H1 (cell line): ENCODE data around the gene ZNF493. TPM values are rescaled to one million over a fixed set of nuclear protein-coding genes. Genes with fewer than 3 reads are reported as not detected.

Source experiments
- CTCF ChIA-PET: fragments of 300-600 bp; sonication (Branson Sonifier 250); formaldehyde crosslinking; loops from one replicate; lab custom pipeline; 2021; ENCODE audit not compliant: partially characterized antibody; lab: Charles Lee
- POLR2A ChIA-PET: fragments of 300-600 bp; sonication (Branson Sonifier 250); formaldehyde crosslinking; loops from one replicate; lab custom pipeline; 2021; ENCODE audit warnings: inconsistent platforms; ENCODE audit not compliant: partially characterized antibody; lab: Charles Lee
- DNase-seq, 2 experiments: peaks; one replicate each; pipeline versions ENCODE4 v3.0.0 to v3.0.0-alpha.2; 2010 to 2022; ENCODE audit warnings: low spot score in 2 of 2, low read depth in 1 of 2, mixed read lengths in 1 of 2
- FAIRE-seq: peaks from 2 replicates; lab custom pipeline; 2011; peaks lifted over from hg19 to GRCh38; lab: Jason Lieb, UNC
- H2AFZ ChIP-seq: 2 replicates; pipeline ENCODE4 v1.8.1; 2012; ENCODE audit warnings: low read length, inconsistent platforms
- H2AK5ac ChIP-seq: 2 replicates; pipeline ENCODE4 v1.6.1; 2013; ENCODE audit warnings: low read depth, low read length
- H2BK120ac ChIP-seq: replicated peaks from 2 replicates; pipeline ENCODE3; 2013; ENCODE audit warnings: low read depth, low read length, inconsistent platforms
- H2BK12ac ChIP-seq: 2 replicates; pipeline ENCODE4 v1.6.1; 2013; ENCODE audit warnings: low read depth, low read length
- H2BK15ac ChIP-seq: 2 replicates; pipeline ENCODE4 v1.6.1; 2013; ENCODE audit warnings: low read length
- H2BK20ac ChIP-seq: 2 replicates; pipeline ENCODE4 v1.6.1; 2013; ENCODE audit warnings: low read length
- H2BK5ac ChIP-seq: 2 replicates; pipeline ENCODE4 v1.6.1; 2013; ENCODE audit warnings: low read depth, low read length
- H3K14ac ChIP-seq: 2 replicates; pipeline ENCODE4 v1.6.1; 2013; ENCODE audit warnings: inconsistent platforms; ENCODE audit not compliant: insufficient read length
- H3K18ac ChIP-seq: 2 replicates; pipeline ENCODE4 v1.6.1; 2013; ENCODE audit warnings: low read length; ENCODE audit errors: extremely low read depth
- H3K23ac ChIP-seq: 2 replicates; pipeline ENCODE4 v1.6.1; 2013; ENCODE audit warnings: inconsistent platforms; ENCODE audit not compliant: insufficient read length
- H3K23me2 ChIP-seq: 2 replicates; pipeline ENCODE4 v1.6.1; 2013; ENCODE audit warnings: low read depth, low read length
- H3K27ac ChIP-seq: 2 replicates; pipeline ENCODE4 v1.6.1; 2011; ENCODE audit warnings: low read depth, low read length, inconsistent platforms
- H3K27me3 ChIP-seq, 4 experiments: replicated peaks in 1 of 4; 1 replicate in 1 of 4; 2 replicates in 3 of 4; pipeline versions ENCODE4 v1.6.1 to v1.8.1; 2011 to 2013; ENCODE audit warnings: low read length in 3 of 4, mild to moderate bottlenecking in 3 of 4, inconsistent platforms in 2 of 4, mixed read lengths in 2 of 4, moderate library complexity in 1 of 4; ENCODE audit not compliant: control insufficient read depth in 3 of 4, insufficient read depth in 3 of 4; ENCODE audit errors: extremely low read depth in 1 of 4
- H3K36me3 ChIP-seq, 4 experiments: 2 replicates each; pipeline versions ENCODE4 v1.6.1 to v1.8.1; 2011 to 2013; ENCODE audit warnings: mild to moderate bottlenecking in 4 of 4, low read length in 3 of 4, moderate library complexity in 2 of 4, control low read depth in 1 of 4, inconsistent platforms in 1 of 4; ENCODE audit not compliant: insufficient read depth in 4 of 4, control insufficient read depth in 2 of 4
- H3K4ac ChIP-seq: replicated peaks from 2 replicates; pipeline ENCODE3; 2013; ENCODE audit warnings: low read length, low read depth, mixed read lengths, inconsistent platforms; ENCODE audit not compliant: insufficient read length
- H3K4me1 ChIP-seq, 4 experiments: replicated peaks in 1 of 4; 1 replicate in 1 of 4; 2 replicates in 3 of 4; pipeline versions ENCODE4 v1.6.1 to v1.8.1; 2011 to 2013; ENCODE audit warnings: low read length in 3 of 4, inconsistent platforms in 2 of 4, mixed read lengths in 1 of 4; ENCODE audit not compliant: insufficient read depth in 4 of 4, control insufficient read depth in 3 of 4
- H3K4me2 ChIP-seq, 2 experiments: 2 replicates each; pipeline versions ENCODE4 v1.6.1 to v1.8.1; 2011 to 2013; ENCODE audit warnings: low read depth in 2 of 2, low read length in 2 of 2, control low read depth in 1 of 2, inconsistent platforms in 1 of 2, mild to moderate bottlenecking in 1 of 2; ENCODE audit not compliant: insufficient read depth in 1 of 2
- H3K4me3 ChIP-seq, 4 experiments: fragments of 200-600, 300-600 bp in 1 of 4; sonication (generic), shearing (Covaris generic), sonication (Bioruptor Twin) in 1 of 4; 2 replicates each; pipeline versions ENCODE4 v1.5.1 to v1.8.1; 2011 to 2016; ENCODE audit warnings: low read length in 4 of 4, low read depth in 3 of 4, control low read depth in 2 of 4, inconsistent platforms in 2 of 4, mild to moderate bottlenecking in 2 of 4, mixed read lengths in 1 of 4, moderate library complexity in 1 of 4; ENCODE audit not compliant: insufficient read depth in 2 of 4; ENCODE audit errors: extremely low read depth in 1 of 4
- H3K56ac ChIP-seq: replicated peaks from 2 replicates; pipeline ENCODE3; 2013; ENCODE audit warnings: low read depth, mild to moderate bottlenecking, mixed read lengths, low read length, inconsistent platforms; ENCODE audit not compliant: insufficient read length
- H3K79me1 ChIP-seq: 2 replicates; pipeline ENCODE4 v1.6.1; 2013; ENCODE audit warnings: low read depth, low read length, control low read depth
- H3K79me2 ChIP-seq, 2 experiments: 2 replicates each; pipeline versions ENCODE4 v1.6.1 to v1.8.1; 2012 to 2013; ENCODE audit warnings: low read length in 2 of 2, mild to moderate bottlenecking in 2 of 2, inconsistent platforms in 1 of 2; ENCODE audit not compliant: insufficient read depth in 2 of 2, control insufficient read depth in 1 of 2
- H3K9ac ChIP-seq, 4 experiments: replicated peaks in 1 of 4; 1 replicate in 1 of 4; 2 replicates in 3 of 4; pipeline versions ENCODE4 v1.6.1 to v1.8.1; 2011 to 2013; ENCODE audit warnings: low read depth in 3 of 4, low read length in 3 of 4, control low read depth in 2 of 4, mild to moderate bottlenecking in 2 of 4, moderate library complexity in 2 of 4, inconsistent platforms in 1 of 4; ENCODE audit errors: extremely low read depth in 1 of 4
- H3K9me3 ChIP-seq, 2 experiments: 2 replicates each; pipeline versions ENCODE4 v1.6.1 to v1.8.1; 2012 to 2013; ENCODE audit warnings: mild to moderate bottlenecking in 2 of 2, moderate library complexity in 2 of 2, control low read depth in 1 of 2, inconsistent platforms in 1 of 2, low read depth in 1 of 2, low read length in 1 of 2, mixed read lengths in 1 of 2; ENCODE audit not compliant: insufficient read depth in 2 of 2
- H4K20me1 ChIP-seq, 2 experiments: replicated peaks in 1 of 2; 2 replicates each; pipeline versions ENCODE3 to v1.8.1; 2011 to 2013; ENCODE audit warnings: inconsistent platforms in 2 of 2, low read length in 2 of 2, mild to moderate bottlenecking in 1 of 2; ENCODE audit not compliant: insufficient read depth in 2 of 2, control insufficient read depth in 1 of 2
- H4K5ac ChIP-seq: 2 replicates; pipeline ENCODE4 v1.6.1; 2013; ENCODE audit warnings: low read length, low read depth, mixed read lengths, inconsistent platforms; ENCODE audit not compliant: insufficient read length
- H4K8ac ChIP-seq: 2 replicates; pipeline ENCODE4 v1.8.0; 2013; ENCODE audit warnings: mild to moderate bottlenecking, moderate library complexity, low read length, inconsistent platforms; ENCODE audit not compliant: insufficient read depth; ENCODE audit errors: extremely low read depth
- H4K91ac ChIP-seq: replicated peaks from 2 replicates; pipeline ENCODE3; 2013; ENCODE audit warnings: low read length, mixed read lengths, inconsistent platforms; ENCODE audit not compliant: insufficient read length
- CEBPB ChIP-seq: IDR thresholded peaks from 2 replicates; pipeline ENCODE4 v1.6.1; 2012; ENCODE audit warnings: low read depth, low read length
- EGR1 ChIP-seq: IDR thresholded peaks from 2 replicates; pipeline ENCODE4 v1.6.1; 2011; ENCODE audit warnings: low read depth, low read length, borderline replicate concordance
- POLR2A ChIP-seq, 2 experiments: IDR thresholded peaks; 1 replicate in 1 of 2; 2 replicates in 1 of 2; pipeline ENCODE4 v1.6.1; 2011; ENCODE audit warnings: low read depth in 2 of 2, low read length in 2 of 2, mild to moderate bottlenecking in 2 of 2; ENCODE audit errors: control extremely low read depth in 1 of 2
- POLR2AphosphoS5 ChIP-seq: IDR thresholded peaks from 2 replicates; pipeline ENCODE4 v1.6.1; 2011; ENCODE audit warnings: low read depth, low read length
- SRF ChIP-seq: IDR thresholded peaks from 2 replicates; pipeline ENCODE4 v1.6.1; 2011; ENCODE audit warnings: mild to moderate bottlenecking, low read depth, low read length, moderate library complexity
- WGBS, 2 experiments: shearing (Covaris generic) in 1 of 2; methylation state at CpG; one replicate each; pipeline versions ENCODE4 v1.1.6 to v1.1.7; 2013 to 2015; ENCODE audit warnings: low lambda C conversion rate in 2 of 2, mixed read lengths in 2 of 2, inconsistent platforms in 1 of 2, low coverage in 1 of 2, missing lambda C conversion rate in 1 of 2; ENCODE audit not compliant: insufficient replicate concordance in 2 of 2, insufficient coverage in 1 of 2, insufficient read length in 1 of 2; ENCODE audit errors: extremely low coverage in 1 of 2, missing lambda C conversion rate in 1 of 2; 5-methylcytosine and 5-hydroxymethylcytosine counted together
- polyA plus RNA-seq, 7 experiments: library from polyadenylated mRNA; depleted of rRNA in 3 of 7; stranded (reverse) in 5 of 7; unstranded in 2 of 7; fragments of >200 nt in 5 of 7; fragments of 200-250 nt in 2 of 7; gene quantifications; 1 replicate in 5 of 7; 2 replicates in 1 of 7; 4 replicates in 1 of 7; pipeline versions ENCODE4 v1.2.1 to v1.2.3, GENCODE V29; 2011 to 2013; ENCODE audit warnings: missing spikeins in 2 of 7, mixed read lengths in 2 of 7
- total RNA-seq: library from RNA; stranded (reverse); fragmentation: NEBNext Ultra II Directional; extraction: Animal tissue kit (Norgen Biotek cat#: 25700); gene quantifications from 2 replicates; pipeline ENCODE4 v1.2.1, GENCODE V29; 2021

Gene ZNF493
- total and polyA plus RNA-seq, 2 of the 8 experiments (the other 6 are each of a cell fraction or from before 2014, with no cell fraction given), result 9.0 to 32.2 TPM

GRCh38 chr19:21362291-21362690, 34.6 kb upstream of the ZNF493 start:
- no peak overlapping the region for H3K23ac ChIP-seq
- H2BK120ac ChIP-seq, result no peak overlapping the region
- H2AFZ ChIP-seq, result no peak overlapping the region
- no peaks in the 10 kb centered on the region for H3K27me3 ChIP-seq
- H3K4me2 ChIP-seq, result no peak overlapping the region
- H3K4me1 ChIP-seq, result no peaks in the 10 kb centered on the region; a peak in 1 of 7 replicates
- CTCF ChIA-PET, result no interaction called here
- no peak for DNase-seq
- no peak overlapping the region for H4K91ac ChIP-seq
- no peak overlapping the region for H4K8ac ChIP-seq
- no peak overlapping the region for H2AK5ac ChIP-seq
- WGBS, 2 experiments, result 93% methylated on average over 3 of the region's 3 CpGs; no CpG with 5 or more reads in 1 of the 2 experiments
- H3K79me1 ChIP-seq, result peaks cover 5% of the 10 kb centered on the region
- H3K36me3 ChIP-seq, result peaks cover 13 to 61% (median 36%) of the 10 kb centered on the region in 4 experiments
- TF ChIP-seq EGR1 (no peak), SRF (no peak), POLR2AphosphoS5 (peak; percentile 52; the same call in 1 of the 2 replicates), POLR2A (IDR thresholded peaks at IDR 0.05; ENCODE audit: control extremely low read depth in 1 of 2, low read depth in 2 of 2, low read length in 2 of 2) (peak; percentile 32 to 39; a peak in 2 of 3 replicates), CEBPB (no peak)
- H3K14ac ChIP-seq, result no peak overlapping the region
- H4K20me1 ChIP-seq, result peaks cover 2 to 8% of the 10 kb centered on the region in 2 experiments
- peak; percentile 75 for FAIRE-seq
- no peak overlapping the region for H3K4ac ChIP-seq
- no peak overlapping the region for H3K56ac ChIP-seq
- no peak overlapping the region for H3K9ac ChIP-seq
- H4K5ac ChIP-seq, result no peak overlapping the region
- peaks cover 7 to 84% of the 10 kb centered on the region in 2 experiments; a peak in 3 of 4 replicates for H3K79me2 ChIP-seq
- no peaks in the 10 kb centered on the region for H3K23me2 ChIP-seq
- H2BK12ac ChIP-seq, result no peak overlapping the region
- no peak overlapping the region for H3K18ac ChIP-seq
- H3K27ac ChIP-seq, result no peak overlapping the region
- no peaks in the 10 kb centered on the region for H3K9me3 ChIP-seq
- no peak overlapping the region for H2BK15ac ChIP-seq
- H2BK20ac ChIP-seq, result no peak overlapping the region
- no peak overlapping the region for H3K4me3 ChIP-seq
- POLR2A ChIA-PET, result interaction anchor here (1.2 to 5.4 kb wide), 5 partner anchors 8 to 40 kb away, joined by 3 to 24 read pairs (median 8); partner anchors contain the start of gene ZNF708
- H2BK5ac ChIP-seq, result no peak overlapping the region
